ENCODE measurements around the gene PRDM2. TPM values are rescaled to one million over a fixed set of nuclear protein-coding genes. Genes with fewer than 3 reads are reported as not detected.

PRDM2 gene
- polyA plus RNA-seq, 1 donor (not counting 4 experiments of a cell fraction or from before 2014, with no cell fraction given): 13.8 TPM

DNA sequence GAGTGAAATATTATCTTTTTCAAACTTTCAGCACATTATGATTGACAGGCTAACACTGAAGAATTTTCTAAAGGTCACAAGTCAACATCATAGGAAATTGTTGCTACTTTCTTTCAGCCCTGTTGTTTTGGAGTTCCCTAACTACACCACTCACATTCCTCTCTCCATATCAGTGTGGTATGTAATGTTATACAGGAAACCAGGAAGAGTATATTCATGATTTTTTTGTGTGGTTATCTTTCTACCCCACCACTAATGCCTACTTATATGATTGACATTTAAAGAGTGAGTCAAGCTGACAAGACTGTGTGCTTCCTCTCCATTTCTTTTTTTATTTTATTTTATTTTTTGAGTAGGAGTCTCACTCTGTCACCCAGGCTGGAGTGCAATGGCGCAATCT, 47.8 kb upstream of the PRDM2 start:
- Histone ChIP-seq H2AFZ (ENCODE audit: control insufficient read depth, low read length) (no peak overlapping the region), H3K79me2 (ENCODE audit: control insufficient read depth, insufficient read depth, low read length) (no peaks in the 10 kb centered on the region), H4K20me1 (ENCODE audit: control insufficient read depth, extremely low read depth, insufficient read depth, low read length) (no peaks in the 10 kb centered on the region), H3K4me2 (ENCODE audit: control insufficient read depth, extremely low read depth, insufficient read depth, low read depth, low read length) (no peak overlapping the region), H3K27ac (ENCODE audit: control insufficient read depth, insufficient read depth, low read length) (no peak overlapping the region), H3K9ac (ENCODE audit: control insufficient read depth, extremely low read depth, insufficient read depth, low read length) (no peak overlapping the region), H3K36me3 (ENCODE audit: control insufficient read depth in 2 of 2, extremely low read depth in 1 of 2, insufficient read depth in 2 of 2, low read length in 2 of 2) (no peaks in the 10 kb centered on the region), H3K9me1 (ENCODE audit: control insufficient read depth, extremely low read depth, insufficient read depth, low read length) (no peaks in the 10 kb centered on the region), H3K4me3 (ENCODE audit: control insufficient read depth in 2 of 3, extremely low read depth in 1 of 3, insufficient read depth in 2 of 3, low read depth in 1 of 3, low read length in 3 of 3) (no peak overlapping the region), H3K9me3 (ENCODE audit: control insufficient read depth, low read depth, low read length) (no peaks in the 10 kb centered on the region), H3K27me3 (ENCODE audit: control insufficient read depth, extremely low read depth, insufficient read depth, low read length) (no peaks in the 10 kb centered on the region), H3K4me1 (ENCODE audit: control insufficient read depth, extremely low read depth, insufficient read depth, low read length) (no peaks in the 10 kb centered on the region)
- dilution Hi-C loops (cut with MboI; ENCODE audit: extremely low pct_ligation_motif_present, low sequenced_read_pairs): no loop called here
- DNase-seq (ENCODE audit: low read depth, low spot score): no peak
- no peak for FAIRE-seq
- TF ChIP-seq, protein P1, sequence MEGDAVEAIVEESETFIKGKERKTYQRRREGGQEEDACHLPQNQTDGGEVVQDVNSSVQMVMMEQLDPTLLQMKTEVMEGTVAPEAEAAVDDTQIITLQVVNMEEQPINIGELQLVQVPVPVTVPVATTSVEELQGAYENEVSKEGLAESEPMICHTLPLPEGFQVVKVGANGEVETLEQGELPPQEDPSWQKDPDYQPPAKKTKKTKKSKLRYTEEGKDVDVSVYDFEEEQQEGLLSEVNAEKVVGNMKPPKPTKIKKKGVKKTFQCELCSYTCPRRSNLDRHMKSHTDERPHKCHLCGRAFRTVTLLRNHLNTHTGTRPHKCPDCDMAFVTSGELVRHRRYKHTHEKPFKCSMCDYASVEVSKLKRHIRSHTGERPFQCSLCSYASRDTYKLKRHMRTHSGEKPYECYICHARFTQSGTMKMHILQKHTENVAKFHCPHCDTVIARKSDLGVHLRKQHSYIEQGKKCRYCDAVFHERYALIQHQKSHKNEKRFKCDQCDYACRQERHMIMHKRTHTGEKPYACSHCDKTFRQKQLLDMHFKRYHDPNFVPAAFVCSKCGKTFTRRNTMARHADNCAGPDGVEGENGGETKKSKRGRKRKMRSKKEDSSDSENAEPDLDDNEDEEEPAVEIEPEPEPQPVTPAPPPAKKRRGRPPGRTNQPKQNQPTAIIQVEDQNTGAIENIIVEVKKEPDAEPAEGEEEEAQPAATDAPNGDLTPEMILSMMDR (optimal IDR thresholded peaks at IDR 0.05 in 1 of 3, IDR thresholded peaks at IDR 0.05 in 1 of 3, conservative IDR thresholded peaks at IDR 0.05 in 1 of 3; ENCODE audit: extremely low read depth in 1 of 3, insufficient read depth in 2 of 3, low read length in 3 of 3): no peak
- no peak for TF ChIP-seq EZH2 (IDR thresholded peaks at IDR 0.05; ENCODE audit: low read length)

DNA sequence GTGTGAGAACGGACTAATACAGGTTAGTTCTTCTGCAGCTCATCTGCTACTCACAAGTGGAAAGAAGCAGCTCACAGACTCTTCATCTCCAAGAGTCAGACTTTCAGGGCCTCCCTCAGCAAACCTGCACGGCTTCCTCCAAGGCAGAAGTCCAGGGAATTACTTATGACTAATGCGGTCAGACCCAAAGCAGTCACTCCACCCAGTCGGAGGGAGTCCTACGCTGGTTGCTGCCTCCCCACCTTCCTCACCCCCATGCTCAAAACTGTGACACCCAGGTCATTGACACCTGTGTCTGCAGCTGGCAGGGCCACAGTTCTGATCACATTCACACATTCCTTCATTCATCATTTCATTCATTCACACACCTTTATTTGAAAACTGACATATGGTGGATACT, 38.4 kb upstream of the PRDM2 start:
- Histone ChIP-seq H4K20me1 (ENCODE audit: control insufficient read depth, extremely low read depth, insufficient read depth, low read length) (no peaks in the 10 kb centered on the region), H3K79me2 (ENCODE audit: control insufficient read depth, insufficient read depth, low read length) (no peaks in the 10 kb centered on the region), H3K9me3 (ENCODE audit: control insufficient read depth, low read depth, low read length) (no peaks in the 10 kb centered on the region), H3K4me2 (ENCODE audit: control insufficient read depth, extremely low read depth, insufficient read depth, low read depth, low read length) (peak overlapping the region; percentile 34), H3K27ac (ENCODE audit: control insufficient read depth, insufficient read depth, low read length) (peak overlapping the region; percentile 15), H3K4me1 (ENCODE audit: control insufficient read depth, extremely low read depth, insufficient read depth, low read length) (peaks cover 45% of the 10 kb centered on the region), H3K27me3 (ENCODE audit: control insufficient read depth, extremely low read depth, insufficient read depth, low read length) (no peaks in the 10 kb centered on the region), H3K9me1 (ENCODE audit: control insufficient read depth, extremely low read depth, insufficient read depth, low read length) (no peaks in the 10 kb centered on the region), H3K36me3 (ENCODE audit: control insufficient read depth in 2 of 2, extremely low read depth in 1 of 2, insufficient read depth in 2 of 2, low read length in 2 of 2) (no peaks in the 10 kb centered on the region), H2AFZ (ENCODE audit: control insufficient read depth, low read length) (no peak overlapping the region), H3K4me3 (ENCODE audit: control insufficient read depth in 2 of 3, extremely low read depth in 1 of 3, insufficient read depth in 2 of 3, low read depth in 1 of 3, low read length in 3 of 3) (no peak overlapping the region), H3K9ac (ENCODE audit: control insufficient read depth, extremely low read depth, insufficient read depth, low read length) (no peak overlapping the region)
- FAIRE-seq (peak; percentile 93), DNase-seq (ENCODE audit: low read depth, low spot score) (no peak)
- dilution Hi-C loops (cut with MboI; ENCODE audit: extremely low pct_ligation_motif_present, low sequenced_read_pairs): no loop called here
- TF ChIP-seq, protein P1 (optimal IDR thresholded peaks at IDR 0.05 in 1 of 3, IDR thresholded peaks at IDR 0.05 in 1 of 3, conservative IDR thresholded peaks at IDR 0.05 in 1 of 3; ENCODE audit: extremely low read depth in 1 of 3, insufficient read depth in 2 of 3, low read length in 3 of 3): no peak
- TF ChIP-seq EZH2 (IDR thresholded peaks at IDR 0.05; ENCODE audit: low read length): no peak

Measured in keratinocyte (primary cell).